Body of pancreas (tissue), 4 donors: ENCODE results near the gene FAM20B.

ENCODE experiments used
- POLR2A ChIP-seq, 3 donors: fragments of 450-650 bp; IDR thresholded peaks; one replicate each; pipeline ENCODE4 v1.6.1; 2016; ENCODE audit warnings: antibody characterized with exemption in 3 of 3, mild to moderate bottlenecking in 2 of 3
- TF ChIP-seq, protein P1 (sequence below), 7 experiments: fragments of 450-650 bp in 4 of 7; fragments of 200-600 bp in 3 of 7; sonication (generic) in 3 of 7; IDR thresholded peaks; one replicate each; pipeline ENCODE4 v1.5.1; 2016 to 2019; ENCODE audit warnings: antibody characterized with exemption in 7 of 7

GRCh38 chr1:179077396-179077795 lies 51.7 kb downstream of the FAM20B start:
- TF ChIP-seq, protein P1, sequence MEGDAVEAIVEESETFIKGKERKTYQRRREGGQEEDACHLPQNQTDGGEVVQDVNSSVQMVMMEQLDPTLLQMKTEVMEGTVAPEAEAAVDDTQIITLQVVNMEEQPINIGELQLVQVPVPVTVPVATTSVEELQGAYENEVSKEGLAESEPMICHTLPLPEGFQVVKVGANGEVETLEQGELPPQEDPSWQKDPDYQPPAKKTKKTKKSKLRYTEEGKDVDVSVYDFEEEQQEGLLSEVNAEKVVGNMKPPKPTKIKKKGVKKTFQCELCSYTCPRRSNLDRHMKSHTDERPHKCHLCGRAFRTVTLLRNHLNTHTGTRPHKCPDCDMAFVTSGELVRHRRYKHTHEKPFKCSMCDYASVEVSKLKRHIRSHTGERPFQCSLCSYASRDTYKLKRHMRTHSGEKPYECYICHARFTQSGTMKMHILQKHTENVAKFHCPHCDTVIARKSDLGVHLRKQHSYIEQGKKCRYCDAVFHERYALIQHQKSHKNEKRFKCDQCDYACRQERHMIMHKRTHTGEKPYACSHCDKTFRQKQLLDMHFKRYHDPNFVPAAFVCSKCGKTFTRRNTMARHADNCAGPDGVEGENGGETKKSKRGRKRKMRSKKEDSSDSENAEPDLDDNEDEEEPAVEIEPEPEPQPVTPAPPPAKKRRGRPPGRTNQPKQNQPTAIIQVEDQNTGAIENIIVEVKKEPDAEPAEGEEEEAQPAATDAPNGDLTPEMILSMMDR (IDR thresholded peaks at IDR 0.05) = no peak
- no peak for TF ChIP-seq POLR2A (IDR thresholded peaks at IDR 0.05)
